Measurements from ENCODE around the gene AKT2.

Gene AKT2

DNA sequence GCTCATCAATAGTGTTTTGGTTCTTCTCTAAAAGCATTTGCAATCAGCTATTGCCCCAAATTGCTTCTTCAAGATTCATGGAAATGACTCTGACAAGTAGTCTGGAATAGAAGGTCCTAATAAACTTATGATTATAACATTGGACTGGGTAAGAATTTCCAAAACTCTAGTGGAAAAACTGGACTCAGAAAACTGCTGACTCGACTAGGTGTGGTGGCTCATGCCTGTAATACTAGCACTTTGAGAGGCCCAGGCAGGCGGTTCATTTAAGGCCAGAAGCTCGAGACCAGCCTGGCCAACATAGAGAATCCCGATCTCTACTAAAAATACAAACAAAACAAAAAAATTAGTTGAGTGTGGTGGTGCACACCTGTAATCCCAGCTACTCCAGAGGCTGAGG, 15.5 kb upstream of the AKT2 start:
- DNase-seq (ENCODE audit: low read depth in 2 of 2) = no peak

DNA sequence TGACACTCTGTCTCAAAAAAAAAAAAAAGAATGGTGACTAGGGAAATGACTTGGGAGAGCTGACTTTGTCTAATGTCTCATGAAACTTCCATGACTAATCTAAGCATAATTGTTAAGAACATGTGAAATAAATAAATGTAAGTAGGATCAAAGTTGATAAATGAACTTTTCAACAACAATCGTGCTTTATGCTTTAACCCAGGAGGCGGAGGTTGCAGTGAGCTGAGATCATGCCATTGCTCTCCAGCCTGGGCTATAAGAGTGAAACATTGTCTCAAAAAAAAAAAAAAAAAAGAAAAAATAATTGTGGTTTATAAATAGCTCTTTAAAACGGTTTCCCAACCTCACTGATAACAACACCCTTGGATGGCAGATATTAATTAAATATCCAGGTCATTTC, 12.9 kb upstream of the AKT2 start:
- no peak for DNase-seq (ENCODE audit: low read depth in 2 of 2)

DNA sequence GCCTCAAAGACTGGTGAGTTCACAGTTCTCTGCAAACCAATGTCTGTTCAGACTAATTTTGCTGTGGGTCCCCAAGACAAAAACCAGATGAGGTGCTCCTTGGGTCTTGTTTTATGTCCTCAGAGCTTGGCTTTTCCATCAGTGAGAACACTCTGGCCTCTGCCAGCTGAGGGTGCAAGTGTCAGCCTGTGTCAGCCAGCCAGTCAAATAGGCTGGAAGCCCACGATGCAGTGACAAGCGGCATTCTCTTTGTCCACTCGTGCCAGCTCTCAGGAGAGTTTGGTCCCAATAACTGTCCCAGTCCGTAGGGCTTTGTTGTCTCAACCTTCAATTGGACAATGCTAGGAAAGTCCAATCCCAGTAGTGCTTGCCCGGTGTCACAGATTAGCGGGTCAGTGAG, 9.4 kb upstream of the AKT2 start:
- no peak for DNase-seq (ENCODE audit: low read depth in 2 of 2)

DNA sequence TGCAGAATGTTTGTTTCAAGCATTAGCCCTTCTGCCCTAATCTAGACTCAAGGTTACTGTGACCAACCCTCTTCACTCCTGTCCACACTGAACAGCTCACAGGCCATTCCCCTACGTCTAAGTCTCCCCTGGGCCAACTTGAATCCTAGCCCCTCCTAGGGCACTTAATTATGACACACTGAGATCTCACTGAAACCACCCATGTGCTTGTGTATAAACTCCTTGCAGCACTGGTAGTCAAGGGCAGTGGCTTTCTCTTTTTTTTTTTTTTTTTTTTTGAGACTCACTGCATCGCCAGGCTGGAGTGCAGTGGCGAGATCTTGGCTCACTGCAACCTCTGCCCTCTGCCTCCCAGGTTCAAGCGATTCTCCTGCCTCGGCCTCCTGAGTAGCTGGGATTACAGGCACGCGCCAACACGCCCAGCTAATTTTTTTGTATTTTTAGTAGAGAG, 1.9 kb upstream of the AKT2 start:
- no peak for DNase-seq (ENCODE audit: low read depth in 2 of 2)

DNA sequence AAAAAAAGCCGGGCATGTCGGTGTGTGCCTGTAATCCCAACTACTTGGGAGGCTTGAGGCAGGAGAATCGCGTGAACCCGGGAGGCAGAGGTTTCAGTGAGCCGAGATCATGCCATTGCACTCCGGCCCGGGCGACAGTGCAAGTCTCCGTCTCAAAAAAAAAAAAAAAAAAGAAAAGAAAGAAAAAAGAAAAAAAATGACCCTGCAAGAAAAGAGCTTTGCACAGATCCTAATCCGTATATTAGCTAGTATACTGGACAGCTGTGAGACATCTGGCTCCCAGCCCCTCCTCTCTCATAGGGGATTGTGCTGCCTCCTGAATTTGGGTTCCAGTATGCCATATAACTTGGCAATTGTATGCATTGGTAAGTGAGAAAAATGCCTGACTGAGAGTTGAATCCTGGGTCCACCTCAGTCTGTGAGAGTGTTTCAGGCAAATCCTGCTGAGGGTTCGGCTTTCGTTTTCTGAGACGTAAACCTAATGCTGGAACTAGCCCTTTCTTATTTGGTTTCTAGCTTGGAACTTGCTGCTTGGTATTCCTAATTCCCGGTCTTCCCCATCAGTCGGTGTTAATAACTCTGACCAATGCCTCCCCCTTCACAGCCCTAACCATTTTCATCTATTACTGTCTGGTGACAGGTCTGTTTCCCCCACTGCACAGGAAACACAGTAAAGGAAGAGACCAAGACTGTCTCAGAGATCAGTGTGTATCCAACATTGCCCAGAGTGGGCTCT, 1.3 kb upstream of the AKT2 start:
- DNase-seq (ENCODE audit: low read depth in 2 of 2) = no peak

DNA sequence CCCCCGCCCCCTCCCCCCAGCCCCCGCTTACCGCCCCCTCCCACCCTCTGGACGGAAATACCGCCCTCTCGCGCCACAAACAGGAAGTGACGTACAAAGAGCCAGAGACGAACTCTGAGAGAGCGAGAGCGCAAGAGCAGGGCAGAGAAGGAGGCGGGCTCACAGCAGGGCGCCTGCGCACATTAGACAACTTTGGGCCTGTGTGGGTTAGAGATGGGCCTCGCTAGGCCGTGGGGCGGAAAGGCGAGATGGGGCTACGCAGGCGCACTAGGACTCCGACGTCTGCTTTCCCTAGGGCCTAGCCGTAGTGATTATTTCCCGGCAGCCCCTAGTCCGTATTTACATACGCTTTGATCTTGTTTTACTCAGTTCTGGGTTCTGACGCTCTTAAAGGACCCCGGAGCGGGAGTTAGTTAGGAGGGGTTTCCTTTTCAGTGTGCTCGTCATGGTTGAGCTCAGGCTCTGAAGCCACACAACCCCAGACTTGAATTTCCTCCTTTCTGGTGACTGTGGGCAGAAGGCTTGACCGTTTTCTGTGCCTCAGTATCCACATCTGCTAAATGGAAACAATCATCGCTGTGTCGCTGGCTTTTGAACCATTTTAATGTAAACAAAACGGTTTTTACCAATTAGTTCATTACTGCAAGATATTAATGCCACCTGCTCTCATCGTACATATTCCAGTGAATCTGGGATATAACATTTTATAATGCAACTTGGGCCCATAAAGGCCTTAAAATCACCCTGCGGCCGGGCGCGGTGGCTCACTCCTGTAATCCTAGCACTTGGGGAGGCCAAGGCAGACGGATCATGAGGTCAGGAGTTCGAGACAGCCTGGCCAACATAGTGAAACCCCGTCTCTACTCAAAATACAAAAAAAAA, 449 bp upstream of the AKT2 start:
- DNase-seq (ENCODE audit: low read depth in 2 of 2) = peak; percentile 96 to 98

DNA sequence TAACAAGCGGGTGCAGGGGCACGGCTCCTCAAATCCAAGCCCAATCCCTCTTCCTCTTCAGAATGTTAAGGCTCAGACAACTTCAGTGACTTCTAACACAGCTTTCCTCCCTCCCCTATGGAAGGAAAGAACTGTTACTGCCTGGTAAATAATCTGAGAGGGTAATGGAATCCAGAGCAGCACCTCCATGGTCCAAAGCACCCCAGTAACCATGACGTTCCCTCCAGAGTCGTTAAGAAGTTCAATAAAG, 969 bp downstream of the AKT2 start:
- no peak for DNase-seq (ENCODE audit: low read depth in 2 of 2)

DNA sequence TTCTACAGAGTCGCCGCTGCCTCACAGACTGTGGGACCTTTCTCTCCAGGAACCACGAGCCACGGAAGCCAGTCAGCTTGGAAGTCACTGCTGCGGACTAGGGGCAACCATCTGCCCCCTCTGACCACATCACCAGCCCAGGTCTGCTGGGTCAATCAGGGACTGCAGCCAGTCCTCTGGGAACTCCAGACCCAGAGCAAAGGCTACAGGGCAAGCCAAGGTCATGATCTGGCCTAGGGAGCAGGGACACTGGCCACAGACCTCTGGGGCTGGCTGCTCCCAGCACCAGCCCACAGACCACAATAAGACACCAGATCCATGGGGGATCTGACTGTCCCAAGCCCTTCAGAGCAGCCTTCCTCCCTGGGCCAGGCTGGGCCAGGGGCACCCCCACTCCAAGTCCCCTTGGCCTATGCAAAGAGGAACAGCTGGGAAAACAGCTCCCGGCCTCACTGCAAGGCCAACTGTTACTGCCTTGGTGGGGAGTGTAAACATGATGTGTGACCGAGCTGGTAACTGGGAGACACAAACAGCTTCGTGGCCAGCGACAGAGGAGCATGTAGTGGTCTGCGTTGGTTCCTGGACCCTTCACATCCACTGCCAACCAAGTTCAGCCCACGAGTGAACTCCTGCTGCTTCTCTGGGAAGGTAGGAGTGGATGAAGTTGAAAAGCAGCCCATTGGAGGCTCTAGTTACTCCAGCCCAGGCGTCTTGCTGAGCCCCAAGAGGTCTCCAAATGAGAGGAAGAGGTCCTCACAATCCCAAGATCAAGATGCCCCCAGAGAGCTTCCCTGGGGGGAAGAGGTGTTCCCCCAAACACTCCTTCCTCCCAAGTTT, 1.5 kb downstream of the AKT2 start:
- DNase-seq (ENCODE audit: low read depth in 2 of 2) = no peak

DNA sequence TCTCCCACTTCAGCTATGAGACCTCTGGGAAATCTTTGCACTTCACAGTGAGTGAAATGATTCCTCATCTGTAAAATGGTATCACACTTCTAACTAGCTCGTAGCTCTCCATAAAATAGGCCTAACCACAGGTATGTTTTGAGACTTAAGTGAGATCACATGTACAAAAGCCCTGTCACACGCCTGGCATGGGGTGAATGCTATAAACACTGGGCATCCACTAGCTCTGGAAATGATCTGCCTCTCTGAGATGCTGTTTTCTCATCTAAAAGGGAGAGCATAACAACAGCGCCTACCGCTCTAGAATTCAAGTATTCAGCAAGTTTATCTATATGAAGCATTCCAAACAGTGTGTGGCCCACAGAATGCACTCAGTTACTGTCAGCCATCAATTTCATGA, 2.2 kb downstream of the AKT2 start:
- DNase-seq (ENCODE audit: low read depth in 2 of 2) = no peak

DNA sequence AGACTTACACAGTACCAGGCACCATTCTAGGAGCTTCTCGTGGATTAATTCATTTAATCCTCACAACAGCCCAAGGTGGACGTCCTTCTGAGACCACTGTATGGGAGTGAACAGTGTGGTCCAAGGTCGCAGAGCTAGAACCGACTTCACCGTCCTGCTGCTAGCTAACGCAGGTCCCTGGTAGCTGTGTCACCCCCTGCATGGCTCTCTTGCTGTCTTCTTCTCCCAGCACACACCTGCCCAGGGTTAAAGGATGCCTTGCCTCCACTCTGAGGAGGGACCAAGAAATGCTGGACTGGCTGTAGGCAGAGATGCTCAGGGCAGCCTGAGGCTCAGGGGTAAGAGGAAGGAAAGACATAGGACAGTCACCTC, 3.0 kb downstream of the AKT2 start:
- no peak for DNase-seq (ENCODE audit: low read depth in 2 of 2)

DNA sequence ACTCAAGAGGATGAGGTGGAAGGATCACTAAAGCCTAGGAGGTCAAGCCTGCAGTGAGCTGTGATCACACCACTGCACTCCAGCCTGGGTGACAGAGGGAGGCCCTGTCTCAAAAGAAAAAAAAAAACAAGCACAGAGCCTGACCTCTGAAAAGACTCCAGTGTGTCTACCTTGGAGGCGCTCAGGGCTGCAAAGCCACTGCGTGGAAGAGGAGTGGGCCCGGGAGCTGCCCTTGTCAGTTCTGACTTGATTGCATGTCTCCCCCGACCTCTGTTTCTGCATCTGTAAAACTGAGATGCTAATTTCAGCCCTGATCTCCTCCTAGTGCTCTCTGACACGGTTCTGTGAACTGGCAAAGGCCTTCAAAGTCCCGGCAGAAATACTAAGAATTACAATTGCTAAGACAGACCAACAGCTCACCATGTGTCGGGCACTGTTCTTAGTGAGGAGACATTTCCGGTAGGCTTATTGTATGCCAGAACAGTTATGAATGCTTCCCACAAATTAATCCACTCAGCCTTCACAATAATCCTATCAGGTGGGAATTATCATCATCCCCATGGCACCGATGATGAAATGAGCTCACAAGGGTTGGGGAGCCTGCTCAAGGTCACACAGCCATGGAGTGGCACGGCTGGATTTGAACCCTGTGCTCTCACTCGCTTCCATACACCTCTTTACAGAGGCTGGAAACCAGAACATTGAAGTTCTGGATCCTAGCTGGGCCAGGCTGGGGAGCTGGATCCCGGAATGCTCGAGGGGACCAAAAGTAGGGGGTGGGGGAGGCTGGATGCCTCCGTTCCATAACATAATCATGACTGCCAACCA, 3.5 kb downstream of the AKT2 start:
- DNase-seq (ENCODE audit: low read depth in 2 of 2) = no peak

DNA sequence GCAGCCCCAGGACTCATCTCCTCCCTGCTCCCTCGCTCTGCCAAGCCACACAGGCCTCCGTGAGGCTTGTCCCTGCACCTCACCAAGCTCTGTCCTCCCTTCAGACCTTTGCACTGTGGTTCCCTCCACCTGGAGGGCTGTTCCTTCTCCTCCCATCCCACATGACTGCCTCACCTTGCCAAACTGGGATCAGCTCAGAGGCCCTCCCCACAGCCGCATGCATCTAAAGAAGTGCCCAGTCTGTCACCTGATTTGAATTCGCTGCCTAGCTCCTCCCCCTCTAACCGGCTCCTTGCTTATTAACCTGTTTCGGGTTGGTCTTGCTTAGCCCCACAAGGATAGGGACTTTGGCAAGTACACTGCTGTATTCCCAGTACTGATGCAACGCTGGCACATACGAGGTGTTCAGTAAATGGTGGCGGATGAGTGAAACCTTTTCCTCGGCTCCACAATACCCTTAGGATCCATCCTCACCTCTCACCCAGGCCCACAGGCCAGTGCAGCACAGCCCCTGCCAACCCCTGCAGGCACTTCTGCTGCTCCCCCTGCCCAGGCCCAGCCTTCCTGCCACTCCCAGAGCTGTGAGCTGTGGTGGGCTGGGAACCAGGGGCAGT, 4.4 kb downstream of the AKT2 start:
- no peak for DNase-seq (ENCODE audit: low read depth in 2 of 2)

DNA sequence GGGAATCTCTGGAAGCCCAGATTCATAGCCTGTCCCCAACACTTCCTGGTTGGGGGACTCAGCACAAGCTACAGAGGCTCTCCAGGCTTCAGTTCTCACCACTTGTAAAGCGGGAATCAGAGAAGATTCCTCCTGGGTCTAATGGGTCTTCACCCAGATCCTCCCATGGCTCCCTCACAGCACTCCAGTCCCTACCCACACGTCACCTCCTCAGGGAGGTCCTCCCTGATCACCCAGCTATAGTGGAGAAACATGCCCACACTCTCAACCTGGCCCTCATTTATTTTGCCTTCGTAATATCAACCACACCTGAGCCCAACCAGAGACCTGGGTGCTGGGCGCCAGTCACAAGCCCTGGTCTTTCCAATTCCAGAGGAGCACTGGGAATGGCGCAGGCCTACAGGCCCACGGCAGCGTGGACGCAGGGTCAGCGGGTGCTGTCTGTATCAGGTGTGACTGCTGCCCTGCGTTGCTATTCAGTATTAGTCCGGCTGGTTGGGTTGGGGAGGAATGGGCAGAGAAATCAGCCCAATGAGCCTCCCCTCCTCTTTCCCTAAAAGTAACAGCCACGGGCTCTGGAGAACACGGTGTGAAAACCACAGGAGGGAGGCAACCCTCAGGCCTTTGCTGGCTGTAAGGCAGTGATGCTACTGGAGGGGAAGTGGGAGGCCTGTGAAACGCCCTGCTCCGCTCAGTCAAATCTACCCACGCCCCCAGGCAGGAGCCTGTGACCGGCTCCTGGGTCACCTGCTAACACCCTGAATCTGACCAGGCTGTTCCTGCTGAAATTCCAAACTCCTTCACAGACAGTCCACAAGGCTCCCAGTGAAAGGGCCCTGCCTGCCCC, 5.2 kb downstream of the AKT2 start:
- DNase-seq (ENCODE audit: low read depth in 2 of 2) = peak in 1 of 2 donors; percentile 10

DNA sequence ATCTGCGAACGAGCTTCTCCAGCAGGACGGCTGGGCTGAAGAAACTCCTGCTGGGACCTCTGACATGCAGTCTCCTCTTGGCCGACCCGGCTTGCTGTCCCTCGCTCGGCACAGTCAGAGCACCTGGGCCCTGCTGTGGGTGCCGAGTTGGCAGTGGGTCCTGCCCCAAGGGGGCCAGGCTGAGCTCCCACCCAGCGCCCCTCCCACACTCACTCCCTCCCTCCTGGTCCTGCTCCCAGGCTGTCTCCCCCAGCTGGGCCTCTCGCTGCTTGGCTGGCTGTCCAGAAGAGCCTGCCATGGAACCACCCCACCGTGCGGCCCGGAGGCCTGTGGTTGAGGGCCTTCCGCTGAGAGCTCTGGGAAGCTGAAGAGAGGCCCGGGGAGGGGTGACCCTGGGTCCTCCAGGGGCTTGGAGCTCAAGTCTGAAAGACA, 6.0 kb downstream of the AKT2 start:
- DNase-seq (ENCODE audit: low read depth in 2 of 2) = no peak

DNA sequence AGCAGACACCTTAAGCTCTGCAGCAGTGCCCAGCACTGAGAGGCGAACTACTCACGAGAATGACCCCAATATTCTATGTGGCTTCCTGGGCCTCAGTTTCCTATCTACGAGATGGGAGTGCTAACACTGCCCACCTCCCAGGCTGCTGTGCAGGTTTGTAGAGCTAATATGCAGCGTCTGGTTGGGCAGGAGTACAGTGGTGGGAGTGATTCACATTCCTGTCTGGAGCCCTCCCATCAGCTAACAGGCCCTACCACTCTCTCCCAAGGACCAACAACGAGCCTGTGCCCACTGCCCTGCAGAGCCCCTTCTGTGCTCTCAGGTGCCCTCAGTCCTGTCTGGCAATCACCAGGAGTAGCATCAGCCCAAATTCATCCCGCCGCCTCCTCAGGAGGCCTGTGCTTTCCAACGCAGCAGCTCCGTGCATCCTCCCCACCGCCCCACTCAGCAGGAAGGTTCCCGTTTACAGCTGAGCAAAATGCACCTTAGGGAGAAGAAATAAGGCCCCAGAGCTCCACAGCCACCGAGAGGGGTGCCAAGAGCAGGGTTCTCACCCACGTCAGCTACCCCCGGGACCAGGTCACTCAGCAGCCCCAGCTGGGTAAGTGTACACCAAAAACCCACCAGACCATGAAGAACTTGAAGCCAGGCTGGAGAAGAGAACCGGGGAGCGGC, 6.6 kb downstream of the AKT2 start:
- no peak for DNase-seq (ENCODE audit: low read depth in 2 of 2)

DNA sequence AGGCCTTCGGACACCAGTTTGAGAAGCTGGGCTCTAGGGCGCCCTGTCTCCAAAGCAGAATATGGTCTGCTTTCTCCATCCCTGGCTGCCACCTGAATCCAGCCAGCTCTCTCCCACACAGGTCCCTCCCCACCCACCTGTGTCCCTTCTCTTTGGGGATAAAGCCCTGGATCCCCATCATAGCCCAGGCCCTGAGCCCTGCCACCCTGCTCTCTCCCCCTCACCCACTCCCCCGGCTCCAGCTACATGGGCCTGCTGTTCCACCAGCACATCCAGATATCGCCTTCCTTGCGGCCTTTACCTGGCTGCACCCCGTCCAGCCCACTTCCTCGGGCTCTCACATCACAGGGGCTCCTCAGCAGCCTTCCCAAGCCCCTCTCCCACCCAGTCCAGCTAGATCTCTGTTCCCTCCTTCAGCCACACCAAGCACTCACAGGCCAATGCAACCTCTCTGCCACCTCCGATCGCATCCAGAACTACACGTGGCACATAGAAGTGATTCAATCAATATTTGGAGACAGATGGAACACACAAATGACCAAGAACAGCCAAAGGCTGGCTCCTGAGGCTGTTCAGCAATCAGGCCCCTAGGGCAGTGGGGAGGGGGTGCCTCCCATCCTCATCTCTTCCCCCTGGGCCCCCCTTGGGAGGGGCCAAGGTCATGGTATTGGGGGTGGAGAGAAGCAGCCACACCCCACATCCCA, 7.6 kb downstream of the AKT2 start:
- no peak for DNase-seq (ENCODE audit: low read depth in 2 of 2)

DNA sequence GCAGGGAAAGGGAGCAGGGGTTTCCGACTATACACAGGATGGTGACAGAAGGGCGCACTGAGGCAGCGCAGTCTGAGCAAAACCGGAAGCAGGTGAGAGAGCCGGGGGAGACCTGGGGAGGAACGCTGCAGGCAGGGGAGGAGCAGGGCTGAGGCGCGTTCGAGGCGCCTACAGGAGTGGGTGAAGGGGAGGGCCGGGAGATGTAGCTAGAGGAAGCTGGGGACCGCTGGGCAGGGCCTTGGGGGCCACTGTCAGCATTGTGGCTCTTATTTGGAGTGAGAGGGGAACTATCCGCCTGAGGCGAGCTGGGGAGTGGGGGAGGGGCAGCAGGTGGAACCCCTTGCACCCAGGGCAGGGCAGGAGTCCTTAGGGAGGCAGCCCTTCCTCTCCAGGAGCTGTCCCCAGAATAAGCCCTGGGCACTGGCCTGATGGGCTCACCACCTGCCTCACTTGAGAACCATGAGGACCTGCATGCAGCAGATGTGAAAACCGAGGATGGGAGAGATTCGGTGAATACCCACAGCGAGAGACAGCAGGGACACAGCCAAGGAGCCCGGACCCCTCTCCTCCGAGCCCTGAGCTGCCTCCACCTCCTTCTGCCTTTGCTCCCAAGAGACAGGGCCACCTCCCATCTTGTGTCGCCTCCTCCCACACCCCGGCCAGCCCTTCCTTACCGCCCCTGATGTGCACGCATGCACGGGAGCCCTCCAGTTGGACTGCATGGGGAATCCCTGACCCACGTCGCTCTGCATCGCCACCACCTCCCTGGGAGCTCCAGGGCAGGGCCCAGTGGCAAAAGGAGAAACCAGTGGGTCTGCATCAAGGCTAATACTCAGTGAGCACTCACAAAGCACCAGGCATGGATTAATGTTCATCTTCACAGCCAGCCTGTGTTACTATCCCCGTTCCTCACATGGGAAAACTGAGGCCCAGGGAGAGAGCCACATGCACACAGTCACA, 10.3 kb downstream of the AKT2 start:
- no peak for DNase-seq (ENCODE audit: low read depth in 2 of 2)
